ENCODE data around the gene CLEC16A. TPM values are rescaled to one million over a fixed set of nuclear protein-coding genes. Genes with fewer than 3 reads are reported as not detected.
A peak's percentile ranks its signal among the peaks of the same experiment; 100 is the strongest.

Gene CLEC16A
- total RNA-seq, 4 donors from 2014 or later: 38.2 to 153 (median 92.7) TPM

DNA sequence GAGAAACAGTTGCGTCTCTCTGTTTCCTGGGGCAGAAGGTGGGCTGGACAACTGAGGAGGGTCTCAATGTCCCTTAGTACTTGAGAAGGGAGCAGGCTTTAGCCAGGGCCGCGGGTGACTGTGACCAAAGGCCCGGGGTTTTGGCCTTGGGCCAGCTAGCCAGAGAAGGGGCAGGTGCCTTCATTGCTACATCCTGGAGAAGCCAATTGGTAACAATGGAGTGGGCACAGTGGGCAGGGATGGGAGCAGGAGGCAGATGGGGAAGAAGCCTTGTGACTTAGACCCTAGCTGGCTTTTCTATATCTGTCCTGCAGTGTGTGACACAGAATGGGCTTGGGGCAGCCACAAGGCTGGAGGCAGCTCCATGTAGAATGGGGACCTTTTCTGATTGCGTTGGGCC, 46.0 kb downstream of the CLEC16A start:
- in situ Hi-C loops (cut with MboI; ENCODE audit: low pct_ligation_motif_present in 1 of 4, low pct_unique_long_range_greater_than_20kb in 1 of 4, low sequenced_read_pairs in 3 of 4): no loop called here
- TF ChIP-seq EP300 (IDR thresholded peaks at IDR 0.05; ENCODE audit: low read depth): no peak
- TF ChIP-seq POLR2AphosphoS5 (IDR thresholded peaks at IDR 0.05): no peak
- no peak for TF ChIP-seq POLR2A (IDR thresholded peaks at IDR 0.05)
- TF ChIP-seq, protein P1, sequence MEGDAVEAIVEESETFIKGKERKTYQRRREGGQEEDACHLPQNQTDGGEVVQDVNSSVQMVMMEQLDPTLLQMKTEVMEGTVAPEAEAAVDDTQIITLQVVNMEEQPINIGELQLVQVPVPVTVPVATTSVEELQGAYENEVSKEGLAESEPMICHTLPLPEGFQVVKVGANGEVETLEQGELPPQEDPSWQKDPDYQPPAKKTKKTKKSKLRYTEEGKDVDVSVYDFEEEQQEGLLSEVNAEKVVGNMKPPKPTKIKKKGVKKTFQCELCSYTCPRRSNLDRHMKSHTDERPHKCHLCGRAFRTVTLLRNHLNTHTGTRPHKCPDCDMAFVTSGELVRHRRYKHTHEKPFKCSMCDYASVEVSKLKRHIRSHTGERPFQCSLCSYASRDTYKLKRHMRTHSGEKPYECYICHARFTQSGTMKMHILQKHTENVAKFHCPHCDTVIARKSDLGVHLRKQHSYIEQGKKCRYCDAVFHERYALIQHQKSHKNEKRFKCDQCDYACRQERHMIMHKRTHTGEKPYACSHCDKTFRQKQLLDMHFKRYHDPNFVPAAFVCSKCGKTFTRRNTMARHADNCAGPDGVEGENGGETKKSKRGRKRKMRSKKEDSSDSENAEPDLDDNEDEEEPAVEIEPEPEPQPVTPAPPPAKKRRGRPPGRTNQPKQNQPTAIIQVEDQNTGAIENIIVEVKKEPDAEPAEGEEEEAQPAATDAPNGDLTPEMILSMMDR (IDR thresholded peaks at IDR 0.05): no peak
- WGBS, 2 donors (ENCODE audit: low coverage in 1 of 2): 91% methylated on average over 5 of the region's 5 CpGs; no CpG with 5 or more reads in 1 of the 2 donors
- no peaks in the 10 kb centered on the region for H3K27me3 ChIP-seq
- intact Hi-C loops (cut with DNase I; ENCODE audit: low total_unique reads): no loop called here
- DNase-seq: no peak
- no peak overlapping the region for H3K4me3 ChIP-seq
- H3K36me3 ChIP-seq: peaks cover 0 to 6% (median 0%) of the 10 kb centered on the region in 4 donors
- no peak overlapping the region for H3K27ac ChIP-seq
- H3K4me1 ChIP-seq: peaks cover 0 to 4% (median 2%) of the 10 kb centered on the region in 4 donors
- H3K9me3 ChIP-seq: no peaks in the 10 kb centered on the region

DNA sequence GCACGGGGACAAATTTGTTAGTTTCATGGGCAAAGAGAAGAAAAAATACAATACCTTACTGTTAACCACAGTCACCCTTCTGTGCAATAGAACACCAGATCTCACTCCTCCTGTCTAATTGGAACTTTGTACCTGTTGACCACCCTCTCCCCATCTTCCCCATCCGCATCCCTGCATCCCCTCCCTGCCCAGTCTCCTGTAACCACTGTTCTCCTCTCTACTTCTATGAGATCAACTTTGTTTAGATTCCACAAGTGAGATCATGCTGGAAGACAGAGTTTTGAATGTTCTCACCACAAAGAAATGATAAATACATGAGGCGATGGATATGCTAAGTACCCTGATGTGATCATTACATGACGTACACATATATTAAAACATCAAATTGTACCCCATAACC, 47.7 kb downstream of the CLEC16A start:
- Histone ChIP-seq H3K27me3 (no peaks in the 10 kb centered on the region), H3K9me3 (no peaks in the 10 kb centered on the region), H3K4me1 (peaks cover 0 to 6% (median 2%) of the 10 kb centered on the region in 4 donors), H3K4me3 (no peak overlapping the region), H3K36me3 (peaks cover 0 to 6% (median 0%) of the 10 kb centered on the region in 4 donors), H3K27ac (peak overlapping the region in 1 of 4 donors; percentile 41)
- intact Hi-C loops (cut with DNase I; ENCODE audit: low total_unique reads): no loop called here
- 66 to 68% methylated on average over 3 to 4 of the region's 4 CpGs for WGBS, 2 donors (ENCODE audit: low coverage in 1 of 2)
- no peak for DNase-seq
- in situ Hi-C loops (cut with MboI; ENCODE audit: low pct_ligation_motif_present in 1 of 4, low pct_unique_long_range_greater_than_20kb in 1 of 4, low sequenced_read_pairs in 3 of 4): no loop called here
- TF ChIP-seq POLR2AphosphoS5 (IDR thresholded peaks at IDR 0.05) (no peak), POLR2A (IDR thresholded peaks at IDR 0.05) (no peak), EP300 (IDR thresholded peaks at IDR 0.05; ENCODE audit: low read depth) (no peak)
- TF ChIP-seq, protein P1 (IDR thresholded peaks at IDR 0.05): no peak

DNA sequence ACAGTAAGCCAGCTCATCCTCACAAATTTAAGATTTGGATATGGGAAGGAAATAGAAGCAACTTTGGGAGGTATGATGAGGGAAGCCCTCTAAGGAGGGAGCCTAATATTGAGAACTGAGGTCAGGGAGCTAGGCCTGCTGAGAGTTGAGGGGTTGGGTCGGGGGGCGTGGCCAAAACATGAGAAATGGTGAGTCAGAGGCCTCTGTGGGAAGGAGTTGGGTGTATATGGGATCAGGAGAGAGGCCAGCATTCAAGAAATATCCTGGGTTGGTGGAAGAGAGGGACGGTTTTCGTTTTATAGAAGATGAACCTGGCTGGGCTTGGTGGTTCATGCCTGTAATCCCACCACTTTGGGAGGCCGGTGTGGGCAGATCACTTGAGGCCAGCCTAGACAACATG, 48.4 kb downstream of the CLEC16A start:
- Histone ChIP-seq H3K27me3 (no peaks in the 10 kb centered on the region), H3K36me3 (peaks cover 0 to 6% (median 0%) of the 10 kb centered on the region in 4 donors)

GRCh38 chr16:10993649-10994048, 49.3 kb downstream of the CLEC16A start:
- no peak overlapping the region for H3K4me3 ChIP-seq
- no peak overlapping the region for H3K27ac ChIP-seq
- TF ChIP-seq POLR2A (IDR thresholded peaks at IDR 0.05): no peak
- no peak for TF ChIP-seq POLR2AphosphoS5 (IDR thresholded peaks at IDR 0.05)
- TF ChIP-seq EP300 (IDR thresholded peaks at IDR 0.05; ENCODE audit: low read depth): no peak
- TF ChIP-seq, protein P1 (IDR thresholded peaks at IDR 0.05): no peak
- H3K36me3 ChIP-seq: peaks cover 0 to 6% (median 0%) of the 10 kb centered on the region in 4 donors
- intact Hi-C loops (cut with DNase I; ENCODE audit: low total_unique reads) (no loop called here), in situ Hi-C loops (cut with MboI; ENCODE audit: low pct_ligation_motif_present in 1 of 4, low pct_unique_long_range_greater_than_20kb in 1 of 4, low sequenced_read_pairs in 3 of 4) (no loop called here)
- 83 to 90% methylated on average over 1 to 6 of the region's 6 CpGs for WGBS, 2 donors (ENCODE audit: low coverage in 1 of 2)
- DNase-seq: no peak
- H3K9me3 ChIP-seq: no peaks in the 10 kb centered on the region
- H3K27me3 ChIP-seq: no peaks in the 10 kb centered on the region
- H3K4me1 ChIP-seq: peaks cover 0 to 19% (median 2%) of the 10 kb centered on the region in 4 donors

More for the DNA sequence above, 48.4 kb downstream of the CLEC16A start:
- intact Hi-C loops (cut with DNase I; ENCODE audit: low total_unique reads) (no loop called here), in situ Hi-C loops (cut with MboI; ENCODE audit: low pct_ligation_motif_present in 1 of 4, low pct_unique_long_range_greater_than_20kb in 1 of 4, low sequenced_read_pairs in 3 of 4) (no loop called here)
- DNase-seq: peak; percentile 25
- Histone ChIP-seq H3K4me1 (peaks cover 0 to 11% (median 2%) of the 10 kb centered on the region in 4 donors), H3K9me3 (no peaks in the 10 kb centered on the region), H3K4me3 (no peak overlapping the region), H3K27ac (no peak overlapping the region)
- WGBS, 2 donors (ENCODE audit: low coverage in 1 of 2): 70 to 89% methylated on average over 4 to 5 of the region's 5 CpGs
- TF ChIP-seq EP300 (IDR thresholded peaks at IDR 0.05; ENCODE audit: low read depth) (no peak), POLR2AphosphoS5 (IDR thresholded peaks at IDR 0.05) (no peak), POLR2A (IDR thresholded peaks at IDR 0.05) (no peak)
- TF ChIP-seq, protein P1 (IDR thresholded peaks at IDR 0.05): no peak

All from transverse colon (tissue), 4 donors.